Measurements from ENCODE around the gene NRL.

- no peak for TF ChIP-seq CTCF (IDR thresholded peaks at IDR 0.05)
- TF ChIP-seq TCF7L2 (IDR thresholded peaks at IDR 0.05; ENCODE audit: low read depth, low read length): no peak
- TF ChIP-seq SIN3A (IDR thresholded peaks at IDR 0.05; ENCODE audit: borderline replicate concordance, insufficient read depth, low read depth, low read length): no peak
- no peak for TF ChIP-seq REST (IDR thresholded peaks at IDR 0.05; ENCODE audit: insufficient read depth in 1 of 2, low read depth in 2 of 2, low read length in 1 of 2)
- no peak for TF ChIP-seq POLR2AphosphoS5 (IDR thresholded peaks at IDR 0.05; ENCODE audit: low read depth, low read length)
Measured at GRCh38 chr14:24063263-24063836, 51.4 kb downstream of the NRL start.
